IMR-90 (cell line): ENCODE results near the gene TMPRSS7. TPM values are rescaled to one million over a fixed set of nuclear protein-coding genes. Genes with fewer than 3 reads are reported as not detected.

Experiments used
- ATAC-seq: fragments of 200-7000 bp; cut with Tn5 transposase; 2 replicates; pipeline ENCODE4 v1.9.1; 2020; ENCODE audit warnings: low read depth, mild to moderate bottlenecking, moderate library complexity
- BruUV-seq: library from RNA; stranded (reverse); fragments of 400-500 nt; replicated peaks from 2 replicates; lab custom pipeline; 2021; lab: Mats Ljungman, UMichigan
- CTCF ChIA-PET: fragments of 300-600 bp; formaldehyde crosslinking; extraction: SDS; loops from one replicate; lab custom pipeline; 2021; ENCODE audit warnings: antibody characterized with exemption; lab: Yijun Ruan, JAX
- POLR2A ChIA-PET: fragments of 300-600 bp; sonication (Branson Sonifier 250); formaldehyde crosslinking; loops from one replicate; lab custom pipeline; 2022; ENCODE audit warnings: antibody characterized with exemption; ENCODE audit not compliant: unreplicated experiment; lab: Charles Lee
- DNase-seq: peaks from one replicate; pipeline ENCODE4 v3.0.0; 2013
- H2AFZ ChIP-seq: replicated peaks from 2 replicates; pipeline ENCODE3; 2013; ENCODE audit warnings: low read length, mild to moderate bottlenecking; ENCODE audit not compliant: poor library complexity
- H2AK5ac ChIP-seq: 2 replicates; pipeline ENCODE4 v1.6.1; 2013; ENCODE audit warnings: low read depth, low read length, inconsistent platforms
- H2AK9ac ChIP-seq: replicated peaks from 2 replicates; pipeline ENCODE3; 2013; ENCODE audit warnings: mild to moderate bottlenecking, low read depth, low read length, moderate library complexity; ENCODE audit not compliant: poor library complexity
- H2BK120ac ChIP-seq: 2 replicates; pipeline ENCODE4 v1.6.1; 2013; ENCODE audit warnings: low read depth, low read length, inconsistent platforms
- H2BK15ac ChIP-seq: 3 replicates; pipeline ENCODE4 v1.6.1; 2013; ENCODE audit warnings: low read depth, low read length, inconsistent platforms
- H2BK20ac ChIP-seq: 2 replicates; pipeline ENCODE4 v1.6.1; 2013; ENCODE audit warnings: low read depth, mild to moderate bottlenecking, inconsistent platforms, low read length, moderate library complexity
- H2BK5ac ChIP-seq: 2 replicates; pipeline ENCODE4 v1.6.1; 2013; ENCODE audit warnings: mild to moderate bottlenecking, low read depth, low read length, inconsistent platforms; ENCODE audit not compliant: poor library complexity, severe bottlenecking
- H3K14ac ChIP-seq: replicated peaks from 2 replicates; pipeline ENCODE4 v1.6.1; 2013; ENCODE audit warnings: low read depth, low read length, inconsistent platforms
- H3K18ac ChIP-seq: 2 replicates; pipeline ENCODE4 v1.6.1; 2013; ENCODE audit warnings: low read depth, low read length, control low read depth
- H3K23ac ChIP-seq: 2 replicates; pipeline ENCODE4 v1.6.1; 2013; ENCODE audit warnings: low read depth, low read length, inconsistent platforms
- H3K27ac ChIP-seq: 2 replicates; pipeline ENCODE4 v1.5.1; 2013; ENCODE audit warnings: mild to moderate bottlenecking, control low read depth, low read length; ENCODE audit not compliant: insufficient read depth
- H3K27me3 ChIP-seq: 2 replicates; pipeline ENCODE4 v1.6.1; 2013; ENCODE audit warnings: low read length; ENCODE audit not compliant: control insufficient read depth, insufficient read depth
- H3K36me3 ChIP-seq: 2 replicates; pipeline ENCODE4 v1.6.1; 2013; ENCODE audit warnings: low read length, mixed read lengths; ENCODE audit not compliant: control insufficient read depth, insufficient read depth
- H3K4ac ChIP-seq: 2 replicates; pipeline ENCODE4 v1.6.1; 2013; ENCODE audit warnings: low read depth, low read length, inconsistent platforms
- H3K4me1 ChIP-seq: 2 replicates; pipeline ENCODE4 v1.6.1; 2013; ENCODE audit warnings: low read length, mixed read lengths; ENCODE audit not compliant: control insufficient read depth, insufficient read depth
- H3K4me2 ChIP-seq: 2 replicates; pipeline ENCODE4 v1.6.1; 2013; ENCODE audit warnings: low read depth, mild to moderate bottlenecking, control low read depth, low read length, moderate library complexity
- H3K4me3 ChIP-seq: 2 replicates; pipeline ENCODE4 v1.5.1; 2013; ENCODE audit warnings: low read depth, mild to moderate bottlenecking, control low read depth, low read length, moderate library complexity; ENCODE audit not compliant: insufficient read depth
- H3K56ac ChIP-seq: 2 replicates; pipeline ENCODE4 v1.6.1; 2013; ENCODE audit warnings: low read length, inconsistent platforms; ENCODE audit not compliant: insufficient read depth; ENCODE audit errors: extremely low read depth
- H3K79me1 ChIP-seq, 2 experiments: 2 replicates each; pipeline ENCODE4 v1.6.1; 2013; ENCODE audit warnings: low read length in 2 of 2, inconsistent platforms in 1 of 2, low read depth in 1 of 2
- H3K9ac ChIP-seq: 2 replicates; pipeline ENCODE4 v1.6.1; 2013; ENCODE audit warnings: low read depth, low read length, control low read depth
- H3K9me1 ChIP-seq: 2 replicates; pipeline ENCODE4 v1.6.1; 2013; ENCODE audit warnings: low read length, inconsistent platforms; ENCODE audit not compliant: insufficient read depth
- H3K9me3 ChIP-seq: 2 replicates; pipeline ENCODE4 v1.6.1; 2013; ENCODE audit warnings: low read length; ENCODE audit not compliant: control insufficient read depth, insufficient read depth
- H4K20me1 ChIP-seq: 2 replicates; pipeline ENCODE4 v1.6.1; 2013; ENCODE audit warnings: low read length, inconsistent platforms; ENCODE audit not compliant: insufficient read depth
- H4K5ac ChIP-seq: 2 replicates; pipeline ENCODE4 v1.6.1; 2013; ENCODE audit warnings: mild to moderate bottlenecking, low read depth, low read length, control low read depth
- H4K8ac ChIP-seq, 2 experiments: 2 replicates each; pipeline ENCODE4 v1.6.1; 2013; ENCODE audit warnings: low read depth in 2 of 2, low read length in 2 of 2, control low read depth in 1 of 2, inconsistent platforms in 1 of 2
- H4K91ac ChIP-seq: 2 replicates; pipeline ENCODE4 v1.6.1; 2013; ENCODE audit warnings: low read depth, low read length, inconsistent platforms; ENCODE audit not compliant: insufficient read depth
- BHLHE40 ChIP-seq: fragments of 150-350 bp; IDR thresholded peaks from 2 replicates; pipeline ENCODE4 v1.6.1; 2016; ENCODE audit warnings: mild to moderate bottlenecking, low read depth, low read length
- CEBPB ChIP-seq: IDR thresholded peaks from 2 replicates; pipeline ENCODE4 v1.6.1; 2012; ENCODE audit warnings: low read depth, low read length, improper control_type of control experiment
- CHD1 ChIP-seq: IDR thresholded peaks from 2 replicates; pipeline ENCODE4 v1.6.1; 2012; ENCODE audit warnings: low read depth, low read length, improper control_type of control experiment
- FOS ChIP-seq: fragments of 150-350 bp; IDR thresholded peaks from 2 replicates; pipeline ENCODE4 v1.6.1; 2016; ENCODE audit warnings: low read depth, low read length
- MAFK ChIP-seq: IDR thresholded peaks from 2 replicates; pipeline ENCODE4 v1.6.1; 2012; ENCODE audit warnings: low read depth, low read length, improper control_type of control experiment
- MAZ ChIP-seq: IDR thresholded peaks from 2 replicates; pipeline ENCODE4 v1.6.1; 2012; ENCODE audit warnings: low read depth, mild to moderate bottlenecking, low read length, improper control_type of control experiment, moderate library complexity, borderline replicate concordance
- MXI1 ChIP-seq: IDR thresholded peaks from 2 replicates; pipeline ENCODE4 v1.6.1; 2012; ENCODE audit warnings: low read depth, mild to moderate bottlenecking, low read length, moderate library complexity, borderline replicate concordance
- NFE2L2 ChIP-seq: fragments of 150-350 bp; IDR thresholded peaks from 2 replicates; pipeline ENCODE4 v1.6.1; 2016; ENCODE audit warnings: low read depth, mild to moderate bottlenecking, low read length
- POLR2A ChIP-seq: IDR thresholded peaks from 2 replicates; pipeline ENCODE4 v1.6.1; 2012; ENCODE audit warnings: mild to moderate bottlenecking, low read depth, low read length
- RAD21 ChIP-seq: IDR thresholded peaks from 2 replicates; pipeline ENCODE4 v1.6.1; 2012; ENCODE audit warnings: low read length, improper control_type of control experiment
- RCOR1 ChIP-seq: IDR thresholded peaks from 2 replicates; pipeline ENCODE4 v1.6.1; 2012; ENCODE audit warnings: mild to moderate bottlenecking, low read length, improper control_type of control experiment; ENCODE audit not compliant: insufficient replicate concordance
- RFX5 ChIP-seq: IDR thresholded peaks from 2 replicates; pipeline ENCODE4 v1.8.0; 2012; ENCODE audit warnings: low read depth, mild to moderate bottlenecking, low read length, moderate library complexity
- SMC3 ChIP-seq: fragments of 150-350 bp; IDR thresholded peaks from 2 replicates; pipeline ENCODE4 v1.6.1; 2016; ENCODE audit warnings: low read depth, mild to moderate bottlenecking, antibody characterized with exemption, low read length, moderate library complexity
- WGBS, 2 experiments: methylation state at CpG; one replicate each; pipeline versions ENCODE4 v1.1.5 to v1.1.7; 2013; ENCODE audit warnings: missing lambda C conversion rate in 2 of 2; ENCODE audit not compliant: insufficient read length in 1 of 2; ENCODE audit errors: extremely low coverage in 2 of 2; 5-methylcytosine and 5-hydroxymethylcytosine counted together
- dilution Hi-C: fragments of 300-500 bp; cut with HindIII; formaldehyde crosslinking; loops from one replicate; pipeline ENCODE4 v1.14.3; 2018; ENCODE audit warnings: low sequenced_read_pairs; ENCODE audit not compliant: unreplicated experiment
- in situ Hi-C: fragments of 300-500 bp; cut with MboI; formaldehyde crosslinking; loops from 3 replicates; pipeline ENCODE4 v1.14.3; 2019; ENCODE audit warnings: low sequenced_read_pairs, inconsistent platforms, mixed read lengths
- intact Hi-C: fragments of 100-400 bp; cut with micrococcal nuclease; formaldehyde crosslinking; loops from 2 replicates; pipeline ENCODE4 v1.10.0; 2022
- polyA plus RNA-seq, 3 experiments: library from polyadenylated mRNA; depleted of rRNA; stranded (reverse); fragments of >200 nt; gene quantifications; 2 replicates each; pipeline ENCODE4 v1.2.3, GENCODE V29; 2012; ENCODE audit warnings: low replicate concordance in 1 of 3
- total RNA-seq: library from RNA; depleted of rRNA; stranded (reverse); fragments of >200 nt; gene quantifications from 2 replicates; pipeline ENCODE4 v1.2.3, GENCODE V29; 2012
- TF ChIP-seq, protein P1 (sequence below): fragments of 150-350 bp; IDR thresholded peaks from 2 replicates; pipeline ENCODE4 v1.6.1; 2016; ENCODE audit warnings: low read depth, mild to moderate bottlenecking, low read length, moderate library complexity, borderline replicate concordance
- TF ChIP-seq, protein P2 (sequence below): conservative IDR thresholded peaks from 2 replicates; pipeline ENCODE4 v1.5.1; 2012; ENCODE audit warnings: mild to moderate bottlenecking, low read depth, low read length, improper control_type of control experiment
- TF ChIP-seq, protein P3 (sequence below): fragments of 150-350 bp; IDR thresholded peaks from 2 replicates; pipeline ENCODE4 v1.6.1; 2017; ENCODE audit warnings: mild to moderate bottlenecking, antibody characterized with exemption, low read length, low read depth

The TMPRSS7 gene
- total and polyA plus RNA-seq, 2 of the 4 experiments (the other 2 are of a cell fraction): 0.07 TPM; not detected in 1

DNA sequence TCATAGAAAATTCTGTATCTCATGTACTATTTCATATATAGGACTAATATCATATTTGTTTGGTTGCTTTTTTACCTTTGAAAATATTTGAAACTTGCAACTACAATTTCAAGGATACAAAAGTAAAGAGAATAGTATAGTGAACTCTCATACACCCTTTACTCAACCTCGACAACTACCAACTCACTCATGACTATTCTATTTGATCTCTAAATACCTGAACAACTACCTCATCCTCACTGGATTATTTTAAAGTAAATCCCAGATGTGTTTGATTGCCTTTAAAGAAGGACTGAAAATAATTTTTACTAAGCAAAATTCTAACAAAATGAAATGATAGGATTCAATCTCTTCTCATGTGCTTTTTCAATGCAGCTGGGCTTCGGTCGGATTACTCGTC, 12.1 kb downstream of the TMPRSS7 start:
- no peak overlapping the region for H3K27ac ChIP-seq
- CTCF ChIA-PET: no interaction called here
- ATAC-seq: no peak
- intact Hi-C loops (no loop called here), dilution Hi-C loops (no loop called here), in situ Hi-C loops (no loop called here)
- POLR2A ChIA-PET: no interaction called here
- H3K9me1 ChIP-seq: no peaks in the 10 kb centered on the region
- no peak overlapping the region for H3K14ac ChIP-seq
- no peaks in the 10 kb centered on the region for H3K27me3 ChIP-seq
- H3K36me3 ChIP-seq: no peaks in the 10 kb centered on the region
- no peak overlapping the region for H2BK5ac ChIP-seq
- H2BK20ac ChIP-seq: no peak overlapping the region
- no peak overlapping the region; the same call in 1 of the 2 replicates for H3K18ac ChIP-seq
- H3K9ac ChIP-seq: no peak overlapping the region
- no peak overlapping the region for H3K23ac ChIP-seq
- H4K91ac ChIP-seq: no peak overlapping the region
- no peak overlapping the region for H2BK120ac ChIP-seq
- H2AFZ ChIP-seq: no peak overlapping the region
- no peak overlapping the region for H4K5ac ChIP-seq
- no peaks in the 10 kb centered on the region for H3K4me1 ChIP-seq
- H3K9me3 ChIP-seq: no peaks in the 10 kb centered on the region
- no peak overlapping the region for H2AK5ac ChIP-seq
- TF ChIP-seq, protein P1, sequence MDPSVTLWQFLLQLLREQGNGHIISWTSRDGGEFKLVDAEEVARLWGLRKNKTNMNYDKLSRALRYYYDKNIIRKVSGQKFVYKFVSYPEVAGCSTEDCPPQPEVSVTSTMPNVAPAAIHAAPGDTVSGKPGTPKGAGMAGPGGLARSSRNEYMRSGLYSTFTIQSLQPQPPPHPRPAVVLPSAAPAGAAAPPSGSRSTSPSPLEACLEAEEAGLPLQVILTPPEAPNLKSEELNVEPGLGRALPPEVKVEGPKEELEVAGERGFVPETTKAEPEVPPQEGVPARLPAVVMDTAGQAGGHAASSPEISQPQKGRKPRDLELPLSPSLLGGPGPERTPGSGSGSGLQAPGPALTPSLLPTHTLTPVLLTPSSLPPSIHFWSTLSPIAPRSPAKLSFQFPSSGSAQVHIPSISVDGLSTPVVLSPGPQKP: no peak
- TF ChIP-seq MXI1 (no peak), POLR2A (no peak), SMC3 (no peak), MAFK (no peak), BHLHE40 (no peak), CHD1 (no peak), RFX5 (no peak), CEBPB (no peak), NFE2L2 (no peak), RCOR1 (no peak), RAD21 (no peak), FOS (no peak), MAZ (no peak)
- TF ChIP-seq, protein P2, sequence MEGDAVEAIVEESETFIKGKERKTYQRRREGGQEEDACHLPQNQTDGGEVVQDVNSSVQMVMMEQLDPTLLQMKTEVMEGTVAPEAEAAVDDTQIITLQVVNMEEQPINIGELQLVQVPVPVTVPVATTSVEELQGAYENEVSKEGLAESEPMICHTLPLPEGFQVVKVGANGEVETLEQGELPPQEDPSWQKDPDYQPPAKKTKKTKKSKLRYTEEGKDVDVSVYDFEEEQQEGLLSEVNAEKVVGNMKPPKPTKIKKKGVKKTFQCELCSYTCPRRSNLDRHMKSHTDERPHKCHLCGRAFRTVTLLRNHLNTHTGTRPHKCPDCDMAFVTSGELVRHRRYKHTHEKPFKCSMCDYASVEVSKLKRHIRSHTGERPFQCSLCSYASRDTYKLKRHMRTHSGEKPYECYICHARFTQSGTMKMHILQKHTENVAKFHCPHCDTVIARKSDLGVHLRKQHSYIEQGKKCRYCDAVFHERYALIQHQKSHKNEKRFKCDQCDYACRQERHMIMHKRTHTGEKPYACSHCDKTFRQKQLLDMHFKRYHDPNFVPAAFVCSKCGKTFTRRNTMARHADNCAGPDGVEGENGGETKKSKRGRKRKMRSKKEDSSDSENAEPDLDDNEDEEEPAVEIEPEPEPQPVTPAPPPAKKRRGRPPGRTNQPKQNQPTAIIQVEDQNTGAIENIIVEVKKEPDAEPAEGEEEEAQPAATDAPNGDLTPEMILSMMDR: no peak
- TF ChIP-seq, protein P3, sequence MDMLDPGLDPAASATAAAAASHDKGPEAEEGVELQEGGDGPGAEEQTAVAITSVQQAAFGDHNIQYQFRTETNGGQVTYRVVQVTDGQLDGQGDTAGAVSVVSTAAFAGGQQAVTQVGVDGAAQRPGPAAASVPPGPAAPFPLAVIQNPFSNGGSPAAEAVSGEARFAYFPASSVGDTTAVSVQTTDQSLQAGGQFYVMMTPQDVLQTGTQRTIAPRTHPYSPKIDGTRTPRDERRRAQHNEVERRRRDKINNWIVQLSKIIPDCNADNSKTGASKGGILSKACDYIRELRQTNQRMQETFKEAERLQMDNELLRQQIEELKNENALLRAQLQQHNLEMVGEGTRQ: no peak
- H3K4me3 ChIP-seq: no peak overlapping the region
- H3K56ac ChIP-seq: no peak overlapping the region
- H2BK15ac ChIP-seq: no peak overlapping the region
- no CpG with 5 or more reads among the region's 4 CpGs for WGBS, 2 experiments
- no peak overlapping the region for H3K4me2 ChIP-seq
- H4K20me1 ChIP-seq: no peaks in the 10 kb centered on the region
- no TSS peak for BruUV-seq
- no peak overlapping the region for H3K4ac ChIP-seq
- no peaks in the 10 kb centered on the region for H3K79me1 ChIP-seq
- H4K8ac ChIP-seq: no peak overlapping the region
- no peak overlapping the region for H2AK9ac ChIP-seq
- DNase-seq: peak; percentile 59
